Measurements from ENCODE around the gene TMEM8B. TPM values are rescaled to one million over a fixed set of nuclear protein-coding genes. Genes with fewer than 3 reads are reported as not detected.

TMEM8B gene
- total RNA-seq, 1 donor from 2014 or later, result 44.4 TPM

DNA sequence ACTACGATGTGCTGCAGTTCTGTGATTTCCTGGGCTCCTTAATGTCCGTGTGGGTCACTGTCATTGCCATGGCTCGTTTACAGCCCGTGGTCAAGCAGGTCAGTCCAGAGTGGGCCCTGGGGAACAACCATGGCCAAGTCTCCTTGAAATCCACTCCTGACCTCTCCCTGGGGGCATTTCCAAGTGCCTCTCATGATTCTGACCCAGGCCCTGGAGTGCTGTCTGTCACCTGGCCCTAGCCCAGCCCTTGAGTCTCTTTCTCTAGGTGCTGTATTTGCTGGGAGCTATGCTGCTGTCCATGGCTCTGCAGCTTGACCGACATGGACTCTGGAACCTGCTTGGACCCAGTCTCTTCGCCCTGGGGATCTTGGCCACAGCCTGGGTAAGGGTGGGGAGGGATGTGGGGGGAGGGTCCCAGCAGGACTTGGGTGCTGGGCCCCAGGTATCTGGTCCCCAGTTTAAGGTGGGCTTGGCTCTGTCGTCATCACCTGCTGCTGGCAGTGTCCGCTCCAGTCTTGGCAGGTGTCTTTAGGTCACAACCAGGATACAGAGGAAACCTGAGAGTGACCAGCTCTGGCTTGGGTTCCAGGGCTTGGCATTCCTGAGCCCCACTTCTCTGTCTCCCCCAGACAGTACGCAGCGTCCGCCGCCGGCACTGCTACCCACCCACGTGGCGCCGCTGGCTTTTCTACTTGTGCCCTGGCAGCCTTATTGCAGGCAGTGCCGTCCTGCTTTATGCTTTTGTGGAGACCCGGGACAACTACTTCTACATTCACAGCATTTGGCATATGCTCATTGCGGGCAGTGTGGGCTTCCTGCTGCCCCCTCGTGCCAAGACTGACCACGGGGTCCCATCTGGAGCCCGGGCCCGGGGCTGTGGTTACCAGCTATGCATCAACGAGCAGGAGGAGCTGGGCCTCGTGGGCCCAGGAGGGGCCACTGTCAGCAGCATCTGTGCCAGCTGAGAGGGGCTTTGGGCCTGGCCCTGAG, 24.1 kb downstream of the TMEM8B start:
- TF ChIP-seq, protein P1, sequence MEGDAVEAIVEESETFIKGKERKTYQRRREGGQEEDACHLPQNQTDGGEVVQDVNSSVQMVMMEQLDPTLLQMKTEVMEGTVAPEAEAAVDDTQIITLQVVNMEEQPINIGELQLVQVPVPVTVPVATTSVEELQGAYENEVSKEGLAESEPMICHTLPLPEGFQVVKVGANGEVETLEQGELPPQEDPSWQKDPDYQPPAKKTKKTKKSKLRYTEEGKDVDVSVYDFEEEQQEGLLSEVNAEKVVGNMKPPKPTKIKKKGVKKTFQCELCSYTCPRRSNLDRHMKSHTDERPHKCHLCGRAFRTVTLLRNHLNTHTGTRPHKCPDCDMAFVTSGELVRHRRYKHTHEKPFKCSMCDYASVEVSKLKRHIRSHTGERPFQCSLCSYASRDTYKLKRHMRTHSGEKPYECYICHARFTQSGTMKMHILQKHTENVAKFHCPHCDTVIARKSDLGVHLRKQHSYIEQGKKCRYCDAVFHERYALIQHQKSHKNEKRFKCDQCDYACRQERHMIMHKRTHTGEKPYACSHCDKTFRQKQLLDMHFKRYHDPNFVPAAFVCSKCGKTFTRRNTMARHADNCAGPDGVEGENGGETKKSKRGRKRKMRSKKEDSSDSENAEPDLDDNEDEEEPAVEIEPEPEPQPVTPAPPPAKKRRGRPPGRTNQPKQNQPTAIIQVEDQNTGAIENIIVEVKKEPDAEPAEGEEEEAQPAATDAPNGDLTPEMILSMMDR (IDR thresholded peaks at IDR 0.05; ENCODE audit: unreplicated experiment), result no peak
- Mint-ChIP-seq H3K27me3 (ENCODE audit: low read depth) (no peaks in the 10 kb centered on the region), H3K36me3 (peaks cover 16% of the 10 kb centered on the region), H3K4me1 (no peaks in the 10 kb centered on the region), H3K4me3 (no peak overlapping the region), H3K9me3 (no peaks in the 10 kb centered on the region), H3K27ac (no peak overlapping the region)
- peak; percentile 10 to 33 for DNase-seq (ENCODE audit: low spot score in 2 of 2, unreplicated experiment in 2 of 2)

DNA sequence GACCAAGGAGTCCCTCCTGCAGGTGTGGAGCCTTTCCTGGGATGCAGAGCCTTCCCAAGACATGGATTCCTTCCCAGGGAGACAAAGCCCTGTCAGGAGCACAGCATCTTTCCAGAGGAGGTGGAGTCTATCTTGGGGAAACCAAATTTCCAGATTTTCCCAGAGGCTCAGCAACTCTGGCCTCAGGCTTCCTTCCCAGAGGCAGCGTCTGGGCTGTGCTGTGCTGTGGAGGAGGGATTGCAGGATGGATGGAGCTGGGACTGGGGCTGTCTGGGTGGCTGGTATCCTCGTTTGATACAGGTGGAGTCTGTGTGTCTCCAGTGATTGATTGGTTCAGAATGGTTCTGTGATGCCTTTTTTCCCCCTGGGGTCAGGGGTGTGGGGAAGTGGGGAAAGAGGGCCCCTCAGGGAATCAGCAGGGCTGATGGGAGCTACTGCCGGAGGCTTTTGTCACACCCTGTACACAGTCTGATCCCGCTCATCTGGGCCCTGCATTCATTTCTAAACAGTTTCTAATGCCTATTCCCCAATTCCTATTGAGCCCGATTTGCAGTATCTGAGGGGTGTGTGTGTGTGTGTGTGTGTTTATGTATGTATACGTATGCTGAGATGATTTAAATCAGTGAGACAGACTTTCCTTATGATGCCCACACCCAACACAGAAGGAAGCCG, 25.2 kb downstream of the TMEM8B start:
- peaks cover 14% of the 10 kb centered on the region for H3K36me3 Mint-ChIP-seq
- H3K27ac Mint-ChIP-seq, result no peak overlapping the region
- peak; percentile 10 to 22 for DNase-seq (ENCODE audit: low spot score in 2 of 2, unreplicated experiment in 2 of 2)
- TF ChIP-seq, protein P1 (IDR thresholded peaks at IDR 0.05; ENCODE audit: unreplicated experiment), result no peak
- H3K27me3 Mint-ChIP-seq (ENCODE audit: low read depth), result no peaks in the 10 kb centered on the region
- H3K4me3 Mint-ChIP-seq, result no peak overlapping the region
- no peaks in the 10 kb centered on the region for H3K4me1 Mint-ChIP-seq
- no peaks in the 10 kb centered on the region for H3K9me3 Mint-ChIP-seq

DNA sequence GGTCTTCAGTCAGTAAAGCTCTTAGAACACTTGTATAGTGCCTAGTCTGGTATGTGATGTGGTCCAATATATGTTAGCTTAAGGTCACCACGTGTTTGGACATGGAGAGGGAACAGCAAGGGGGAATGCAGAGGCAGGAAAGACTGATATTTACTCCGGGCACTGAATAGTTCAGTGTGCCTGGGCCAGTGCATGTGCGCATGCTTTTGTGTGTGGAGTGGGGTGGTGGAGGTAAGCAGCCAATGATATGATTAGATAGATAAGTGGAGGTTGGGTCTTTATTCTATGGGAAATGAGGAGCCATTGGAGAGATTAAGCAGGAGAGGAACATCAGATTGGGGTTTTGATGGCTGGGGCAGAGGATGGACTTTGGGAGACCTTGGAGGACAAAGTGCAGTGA, 27.2 kb downstream of the TMEM8B start:
- Mint-ChIP-seq H3K9me3 (no peaks in the 10 kb centered on the region), H3K4me1 (no peaks in the 10 kb centered on the region), H3K27me3 (ENCODE audit: low read depth) (peaks cover 13% of the 10 kb centered on the region), H3K36me3 (peaks cover 5% of the 10 kb centered on the region), H3K4me3 (no peak overlapping the region), H3K27ac (no peak overlapping the region)
- TF ChIP-seq, protein P1 (IDR thresholded peaks at IDR 0.05; ENCODE audit: unreplicated experiment), result no peak
- no peak for DNase-seq (ENCODE audit: low spot score in 2 of 2, unreplicated experiment in 2 of 2)

DNA sequence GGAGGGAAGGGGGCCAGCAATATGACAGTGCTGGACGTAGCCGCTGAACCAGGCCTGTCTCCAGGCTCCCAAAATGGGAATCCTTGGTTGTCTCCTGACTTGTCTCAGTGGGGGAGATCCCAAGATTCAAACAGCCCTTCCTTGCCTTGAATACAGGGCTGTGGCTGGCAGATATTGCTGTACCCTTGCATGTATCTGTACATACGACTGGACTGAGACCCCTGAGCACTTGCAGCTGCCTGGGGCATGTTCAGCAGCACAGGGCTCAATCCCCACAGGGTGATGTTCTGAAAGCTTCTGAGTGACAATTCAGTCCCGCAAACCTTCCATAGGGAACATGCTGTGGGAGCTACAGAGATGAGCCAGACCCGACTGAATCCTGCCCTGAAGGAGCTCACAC, 27.9 kb downstream of the TMEM8B start:
- TF ChIP-seq, protein P1 (IDR thresholded peaks at IDR 0.05; ENCODE audit: unreplicated experiment), result no peak
- H3K27ac Mint-ChIP-seq, result no peak overlapping the region
- H3K9me3 Mint-ChIP-seq, result no peaks in the 10 kb centered on the region
- peaks cover 19% of the 10 kb centered on the region for H3K27me3 Mint-ChIP-seq (ENCODE audit: low read depth)
- H3K36me3 Mint-ChIP-seq, result peaks cover 5% of the 10 kb centered on the region
- no peak overlapping the region for H3K4me3 Mint-ChIP-seq
- DNase-seq (ENCODE audit: low spot score in 2 of 2, unreplicated experiment in 2 of 2), result no peak
- no peaks in the 10 kb centered on the region for H3K4me1 Mint-ChIP-seq

DNA sequence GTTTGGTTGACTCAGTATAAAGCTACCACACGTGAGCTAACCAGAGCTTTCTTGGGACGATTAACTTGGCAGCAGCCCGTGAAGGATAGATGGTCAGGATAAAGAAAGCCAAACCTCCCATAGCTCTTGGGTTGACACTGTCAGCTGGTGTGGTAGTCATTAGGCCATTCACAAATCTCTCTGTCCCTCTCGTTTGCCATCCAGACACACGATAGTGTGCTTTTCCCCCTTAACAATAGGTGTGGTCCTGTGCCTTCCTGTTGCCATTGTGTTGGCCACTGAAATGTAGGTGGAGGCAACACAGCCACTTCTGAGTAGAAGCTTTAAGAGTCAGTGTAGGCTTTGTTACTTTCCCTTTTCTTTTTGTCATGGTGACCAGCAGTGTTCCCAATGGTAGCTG, 29.4 kb downstream of the TMEM8B start:
- Mint-ChIP-seq H3K4me3 (no peak overlapping the region), H3K9me3 (no peaks in the 10 kb centered on the region), H3K36me3 (peaks cover 3% of the 10 kb centered on the region), H3K4me1 (no peaks in the 10 kb centered on the region), H3K27ac (no peak overlapping the region), H3K27me3 (ENCODE audit: low read depth) (peaks cover 32% of the 10 kb centered on the region)
- DNase-seq (ENCODE audit: low spot score in 2 of 2, unreplicated experiment in 2 of 2), result no peak
- TF ChIP-seq, protein P1 (IDR thresholded peaks at IDR 0.05; ENCODE audit: unreplicated experiment), result no peak
